HL-60 (cell line): Measurements from ENCODE around the gene MAPK6.

Source experiments
- DNase-seq, 2 experiments: peaks; one replicate each; pipeline ENCODE4 v3.0.0-alpha.2; 2010 to 2020; ENCODE audit warnings: low read depth in 1 of 2, low spot score in 1 of 2
- H3K27ac ChIP-seq: fragments of 250-450 bp; sonication (Bioruptor Pico); replicated peaks from 2 replicates; pipeline ENCODE4 v1.5.1; 2020; ENCODE audit warnings: mild to moderate bottlenecking, moderate library complexity
- H3K27me3 ChIP-seq: fragments of 250-450 bp; sonication (Bioruptor Pico); 2 replicates; pipeline ENCODE4 v1.5.1; 2021; ENCODE audit warnings: mild to moderate bottlenecking, moderate library complexity; ENCODE audit not compliant: insufficient read depth, poor library complexity, severe bottlenecking
- H3K4me3 ChIP-seq: replicated peaks from 2 replicates; pipeline ENCODE4 v1.5.1; 2011; ENCODE audit warnings: mild to moderate bottlenecking, control low read depth, low read length; ENCODE audit not compliant: insufficient read depth
- CTCF ChIP-seq: IDR thresholded peaks from one replicate; pipeline ENCODE4 v1.5.1; 2011; ENCODE audit warnings: low read length, control low read depth, inconsistent platforms; ENCODE audit not compliant: insufficient read depth
- GABPA ChIP-seq: IDR thresholded peaks from 2 replicates; pipeline ENCODE4 v1.6.1; 2012; ENCODE audit warnings: low read depth
- POLR2AphosphoS5 ChIP-seq: IDR thresholded peaks from 2 replicates; pipeline ENCODE4 v1.6.1; 2012; ENCODE audit warnings: low read depth
- SPI1 ChIP-seq: IDR thresholded peaks from 2 replicates; pipeline ENCODE4 v1.6.1; 2012; ENCODE audit warnings: low read depth, mild to moderate bottlenecking, borderline replicate concordance
- long read RNA-seq: library from polyadenylated mRNA; unstranded; transcript quantifications from one replicate; pipeline ENCODE4 v2.0.0, GENCODE V29; 2020
- TF ChIP-seq, protein P1 (sequence below): IDR thresholded peaks from 2 replicates; pipeline ENCODE4 v1.6.1; 2012; ENCODE audit warnings: low read depth; ENCODE audit not compliant: insufficient replicate concordance

The MAPK6 gene
- long read RNA-seq, full-length matches to known transcripts, result 152 of 174 reads
- long read RNA-seq, partial matches to known transcripts, result 9 of 174 reads
- long read RNA-seq, other reads (novel, unspliced or antisense), result 13 of 174 reads

GRCh38 chr15:52018693-52019393 lies at the start of gene MAPK6:
Gene MAPK6 (plus strand): TSS chr15:52019219. CDS start chr15:52046461, 27,242 bp downstream.
- DNase-seq, result peak; percentile 86 to 87
- Histone ChIP-seq H3K4me3 (peak within 1 kb of the TSS; percentile 65), H3K27ac (peak within 1 kb of the TSS; percentile 88), H3K27me3 (no peaks in the 10 kb centered on the region)
- TF ChIP-seq CTCF (no peak), POLR2AphosphoS5 (peak; percentile 72), SPI1 (no peak), GABPA (no peak)
- TF ChIP-seq, protein P1, sequence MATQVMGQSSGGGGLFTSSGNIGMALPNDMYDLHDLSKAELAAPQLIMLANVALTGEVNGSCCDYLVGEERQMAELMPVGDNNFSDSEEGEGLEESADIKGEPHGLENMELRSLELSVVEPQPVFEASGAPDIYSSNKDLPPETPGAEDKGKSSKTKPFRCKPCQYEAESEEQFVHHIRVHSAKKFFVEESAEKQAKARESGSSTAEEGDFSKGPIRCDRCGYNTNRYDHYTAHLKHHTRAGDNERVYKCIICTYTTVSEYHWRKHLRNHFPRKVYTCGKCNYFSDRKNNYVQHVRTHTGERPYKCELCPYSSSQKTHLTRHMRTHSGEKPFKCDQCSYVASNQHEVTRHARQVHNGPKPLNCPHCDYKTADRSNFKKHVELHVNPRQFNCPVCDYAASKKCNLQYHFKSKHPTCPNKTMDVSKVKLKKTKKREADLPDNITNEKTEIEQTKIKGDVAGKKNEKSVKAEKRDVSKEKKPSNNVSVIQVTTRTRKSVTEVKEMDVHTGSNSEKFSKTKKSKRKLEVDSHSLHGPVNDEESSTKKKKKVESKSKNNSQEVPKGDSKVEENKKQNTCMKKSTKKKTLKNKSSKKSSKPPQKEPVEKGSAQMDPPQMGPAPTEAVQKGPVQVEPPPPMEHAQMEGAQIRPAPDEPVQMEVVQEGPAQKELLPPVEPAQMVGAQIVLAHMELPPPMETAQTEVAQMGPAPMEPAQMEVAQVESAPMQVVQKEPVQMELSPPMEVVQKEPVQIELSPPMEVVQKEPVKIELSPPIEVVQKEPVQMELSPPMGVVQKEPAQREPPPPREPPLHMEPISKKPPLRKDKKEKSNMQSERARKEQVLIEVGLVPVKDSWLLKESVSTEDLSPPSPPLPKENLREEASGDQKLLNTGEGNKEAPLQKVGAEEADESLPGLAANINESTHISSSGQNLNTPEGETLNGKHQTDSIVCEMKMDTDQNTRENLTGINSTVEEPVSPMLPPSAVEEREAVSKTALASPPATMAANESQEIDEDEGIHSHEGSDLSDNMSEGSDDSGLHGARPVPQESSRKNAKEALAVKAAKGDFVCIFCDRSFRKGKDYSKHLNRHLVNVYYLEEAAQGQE, result peak; percentile 73

DNA sequence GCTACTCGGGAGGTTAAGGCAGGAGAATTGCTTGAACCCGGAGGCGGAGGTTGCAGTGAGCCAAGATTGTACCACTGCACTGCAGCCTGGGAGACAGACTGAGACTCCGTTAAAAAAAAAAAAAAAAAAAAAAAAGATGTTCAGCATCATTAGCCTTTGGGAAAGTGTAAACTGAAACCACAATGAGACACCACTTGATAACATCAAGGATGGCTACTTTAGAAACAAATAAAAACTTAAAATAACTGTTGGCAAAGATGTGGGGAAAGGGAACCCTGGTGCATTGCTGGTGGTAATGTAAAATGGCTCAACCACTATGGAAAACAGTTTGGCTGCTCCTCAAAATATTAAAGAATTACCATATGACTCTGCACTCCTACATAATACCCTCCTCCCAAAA lies 49.3 kb upstream of the MAPK6 start:
- DNase-seq, result no peak
- Histone ChIP-seq H3K27me3 (no peaks in the 10 kb centered on the region), H3K4me3 (no peak overlapping the region), H3K27ac (no peak overlapping the region)
- TF ChIP-seq POLR2AphosphoS5 (no peak), GABPA (no peak), SPI1 (no peak), CTCF (no peak)
- TF ChIP-seq, protein P1, result no peak

DNA sequence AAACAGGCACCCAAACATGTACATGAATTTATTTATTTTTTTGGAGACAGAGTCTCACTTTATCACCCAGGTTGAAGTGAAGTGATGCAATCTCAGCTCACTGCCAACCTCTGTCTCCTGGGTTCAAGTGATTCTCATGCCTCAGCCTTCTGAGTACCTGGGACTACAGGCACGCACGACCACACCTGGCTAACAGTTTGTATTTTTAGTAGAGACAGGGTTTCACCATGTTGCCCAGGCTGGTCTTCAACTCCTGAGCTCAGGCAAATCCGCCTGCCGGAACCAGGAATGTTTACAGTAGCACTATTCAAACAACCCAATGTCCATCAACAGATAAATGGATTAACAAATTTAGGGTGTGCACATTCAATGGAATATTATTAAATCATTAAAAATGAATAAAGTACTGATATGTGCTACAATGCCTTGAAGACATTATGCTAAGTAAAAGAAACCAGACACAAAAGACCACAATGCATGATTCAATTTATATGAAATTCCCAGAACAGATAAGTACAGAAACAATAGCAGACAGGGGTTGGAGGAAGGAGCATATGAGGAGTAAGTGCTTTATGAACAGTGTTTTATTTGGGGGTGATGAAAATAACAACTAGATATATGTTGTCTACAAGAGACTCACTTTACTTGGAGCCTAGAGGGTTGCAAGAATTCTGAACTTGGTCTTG lies 48.7 kb upstream of the MAPK6 start:
- DNase-seq, result no peak
- Histone ChIP-seq H3K4me3 (peak overlapping the region; percentile 84), H3K27me3 (no peaks in the 10 kb centered on the region), H3K27ac (peak overlapping the region; percentile 90; the same call in 1 of the 2 replicates)
- TF ChIP-seq GABPA (no peak), CTCF (no peak), POLR2AphosphoS5 (no peak), SPI1 (no peak)
- TF ChIP-seq, protein P1, result no peak
